HG03095 (cell line): ENCODE measurements around the gene MDM4.
"Not testable (repeated sequence)": the region's sequence is repeated elsewhere in the genome, so short reads cannot be mapped to it uniquely, and the experiment has no call there.

Source experiments
- ATAC-seq: cut with Tn5 transposase; IDR thresholded peaks from one replicate; pipeline ENCODE4 v1.9.1; 2021; ENCODE audit warnings: moderate library complexity; ENCODE audit not compliant: unreplicated experiment

MDM4 gene

DNA sequence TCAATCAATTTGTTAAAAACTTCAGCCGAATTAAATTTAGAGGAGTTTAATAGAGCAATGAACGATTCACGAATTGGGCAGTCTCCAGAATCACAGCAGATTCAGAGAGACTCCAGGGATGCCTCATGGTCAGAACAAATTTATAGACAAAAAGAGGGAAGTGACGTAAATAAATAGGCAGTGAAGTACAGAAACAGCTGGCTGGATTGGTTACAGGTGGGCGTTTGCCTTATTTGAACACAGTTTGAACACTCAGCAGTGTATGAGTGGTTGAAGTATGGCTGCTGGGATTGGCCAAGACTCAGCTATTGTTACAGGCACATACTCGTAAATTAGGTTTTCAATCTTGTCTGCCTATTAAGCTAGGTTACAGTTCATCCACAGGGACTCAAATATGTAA, 43.8 kb downstream of the MDM4 start:
- not testable (repeated sequence) for ATAC-seq

DNA sequence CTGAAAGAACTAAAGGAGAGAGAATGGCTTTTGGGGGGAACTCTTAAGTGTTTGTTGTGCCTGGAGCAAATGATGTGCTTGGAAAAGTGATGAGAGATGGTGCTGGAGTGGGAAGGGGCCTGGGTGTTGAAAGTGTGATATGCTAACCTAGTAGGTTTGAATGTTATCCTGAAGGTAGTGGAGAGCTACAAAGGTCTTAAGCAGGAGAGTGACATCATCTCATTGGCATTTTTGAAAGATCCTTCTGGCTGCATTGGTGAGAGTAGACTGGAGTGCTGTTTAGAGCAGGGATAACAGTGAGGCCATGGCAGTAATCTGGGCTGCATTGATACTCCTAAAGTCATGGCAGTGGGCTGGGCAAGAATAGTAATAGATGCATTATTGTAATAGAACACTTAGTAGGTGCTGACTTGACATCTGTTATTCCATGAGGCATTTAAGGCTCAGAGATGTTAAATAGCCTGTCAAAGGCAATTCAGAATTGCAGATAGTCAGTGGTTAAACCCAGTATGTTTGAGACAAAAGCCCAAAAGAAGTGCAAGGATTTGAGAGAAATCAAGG, 44.5 kb downstream of the MDM4 start:
- no peak for ATAC-seq

DNA sequence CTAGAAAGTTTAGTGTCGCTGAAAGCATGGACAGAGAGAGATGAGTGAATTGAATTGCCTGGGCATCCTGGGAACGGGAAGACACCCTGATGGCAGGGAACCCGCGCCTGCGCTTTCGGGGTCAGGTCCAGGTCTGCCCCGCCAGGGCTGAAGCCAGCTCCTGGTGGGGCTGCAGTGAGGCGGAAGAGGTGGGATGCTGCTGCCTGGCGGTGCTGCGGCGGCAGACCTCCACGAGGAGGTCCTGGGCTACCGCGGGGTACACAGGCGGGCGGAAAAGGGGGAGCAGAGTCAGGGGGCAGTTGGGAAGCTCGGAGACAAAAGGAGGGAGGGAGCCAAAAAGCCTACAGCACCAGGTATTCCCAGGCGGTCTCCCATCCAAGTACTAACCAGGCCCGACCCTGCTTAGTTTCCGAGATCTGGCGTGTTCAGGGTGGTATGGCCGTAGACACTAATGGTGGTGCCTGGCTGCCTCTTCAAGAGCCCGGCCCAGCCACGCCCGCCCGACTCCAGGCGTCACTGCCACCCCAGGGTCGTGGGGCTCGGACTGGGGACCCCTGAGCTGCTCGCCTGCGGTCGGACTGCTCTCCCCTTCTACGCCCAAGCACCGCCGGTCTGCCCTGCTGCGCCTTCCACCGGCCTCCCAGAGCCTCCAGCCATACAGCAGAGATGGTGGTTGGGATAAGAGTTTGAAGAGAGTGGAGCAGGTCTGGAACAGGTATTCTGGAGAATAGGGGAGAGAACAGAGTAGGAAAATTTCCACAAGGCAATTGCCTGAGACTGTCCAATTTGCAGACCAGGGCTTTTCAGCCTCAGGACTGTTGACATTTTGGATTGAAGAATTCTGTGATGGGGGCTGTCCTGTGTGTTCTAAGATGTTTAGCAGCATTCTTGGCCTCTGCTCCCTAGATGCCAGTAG, 46.1 kb downstream of the MDM4 start:
- no peak for ATAC-seq

DNA sequence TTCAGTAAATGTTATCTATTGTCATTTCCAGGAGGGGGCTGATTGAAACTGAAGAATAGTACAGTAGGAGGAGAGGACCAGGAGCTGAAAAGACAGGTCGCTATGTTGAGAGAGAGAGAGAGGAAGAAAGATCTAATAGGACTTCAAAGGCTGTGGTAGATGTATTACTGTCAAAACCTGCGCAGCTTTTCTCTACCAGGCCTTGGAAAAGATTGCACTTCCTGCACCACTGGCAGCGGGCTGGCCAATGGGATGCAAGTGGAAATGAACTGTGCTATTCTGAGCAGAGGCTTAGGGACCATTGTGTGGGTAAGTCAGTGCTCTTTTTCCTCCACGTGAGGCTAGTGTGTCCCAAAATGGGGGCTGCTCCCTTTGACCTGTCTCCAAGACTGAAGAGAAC, 47.1 kb downstream of the MDM4 start:
- no peak for ATAC-seq

- ATAC-seq, result no peak
Measured at GRCh38 chr1:204563780-204564179, 47.6 kb downstream of the MDM4 start.

DNA sequence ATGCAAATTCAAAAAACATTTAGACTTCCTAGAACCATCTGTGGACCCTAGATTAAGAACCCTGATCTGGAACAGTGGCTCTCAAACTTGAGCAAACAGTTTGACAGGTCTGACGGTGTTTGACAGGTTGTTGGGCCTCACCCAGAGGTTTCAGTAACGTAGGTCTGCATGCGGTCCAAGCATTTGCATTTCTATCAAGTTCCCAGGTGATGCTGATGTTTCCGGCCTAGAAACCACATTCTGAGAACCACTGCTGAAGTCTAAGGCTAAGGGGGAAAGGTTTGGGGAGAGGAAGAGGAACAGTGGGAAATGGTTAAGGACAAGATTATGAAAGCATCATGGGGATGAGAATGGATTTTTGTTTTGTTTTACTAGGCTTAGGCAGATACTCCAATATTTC, 48.6 kb downstream of the MDM4 start:
- ATAC-seq, result peak; percentile 94

DNA sequence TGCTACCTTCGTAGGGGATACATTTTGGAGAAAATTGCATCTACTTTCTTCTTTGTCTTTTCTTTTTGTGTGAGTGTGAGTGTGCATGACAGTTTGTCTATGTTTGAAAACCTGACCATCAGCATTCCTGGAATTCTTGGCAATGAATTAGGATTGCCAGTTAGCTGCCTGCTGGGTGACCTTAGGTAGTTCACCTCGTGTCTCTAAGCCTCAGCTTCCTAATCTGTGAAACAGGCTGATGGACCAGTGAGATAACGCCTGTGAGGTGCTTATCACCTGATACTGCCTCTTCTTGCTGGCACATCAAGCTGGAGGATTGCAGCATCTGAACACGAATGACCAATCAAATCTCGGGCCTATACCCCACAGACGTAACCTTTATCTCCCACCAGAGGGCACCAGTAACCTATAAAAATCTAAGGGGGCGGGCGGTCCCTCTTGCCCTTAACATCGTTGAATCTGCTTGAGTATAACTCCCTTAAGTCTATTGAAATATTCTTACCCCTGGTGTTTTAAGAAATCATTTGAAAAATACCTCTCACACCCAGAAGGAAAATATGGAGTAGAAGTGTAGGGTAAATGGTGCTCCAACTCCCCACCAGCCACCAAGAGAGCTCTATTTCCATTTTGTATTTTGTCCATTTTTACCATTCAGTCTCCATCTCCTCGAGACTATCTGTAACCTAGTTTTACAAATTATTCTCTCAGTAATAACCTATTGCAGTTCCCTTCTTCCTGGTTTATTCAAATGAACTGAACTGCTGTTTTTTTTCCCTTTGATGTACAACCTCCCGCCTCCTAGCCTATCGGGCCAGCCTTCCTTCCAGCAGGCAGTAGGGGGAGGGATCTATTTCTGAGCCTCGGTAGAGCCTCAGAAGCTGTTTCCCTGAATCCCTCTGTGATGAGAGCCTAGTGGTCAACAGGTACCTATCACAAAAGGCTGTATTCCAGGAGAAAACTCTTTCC, 49.7 kb downstream of the MDM4 start:
- ATAC-seq, result no peak

GRCh38 chr1:204566583-204566955, 50.4 kb downstream of the MDM4 start:
- no peak for ATAC-seq

DNA sequence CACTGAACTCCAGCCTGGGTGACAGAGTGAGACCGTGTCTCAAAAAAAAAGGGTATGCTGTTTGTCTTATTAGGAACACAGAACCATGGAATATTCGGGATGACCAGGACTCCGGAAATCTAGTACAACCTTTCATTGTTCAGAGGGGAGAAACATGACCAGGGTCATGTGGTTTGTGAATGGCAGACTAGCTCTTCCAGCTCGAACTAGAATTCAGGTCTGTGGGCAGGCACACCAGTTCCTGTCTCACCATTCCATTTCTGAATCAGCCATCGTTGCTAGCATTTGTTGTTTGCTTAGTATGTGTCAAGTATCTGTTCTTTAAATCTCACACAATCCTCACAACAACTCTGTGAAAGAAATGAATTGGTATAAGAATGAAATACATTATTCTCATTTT, 50.9 kb downstream of the MDM4 start:
- ATAC-seq, result no peak

GRCh38 chr1:204568576-204569315, 52.5 kb downstream of the MDM4 start:
- no peak for ATAC-seq

DNA sequence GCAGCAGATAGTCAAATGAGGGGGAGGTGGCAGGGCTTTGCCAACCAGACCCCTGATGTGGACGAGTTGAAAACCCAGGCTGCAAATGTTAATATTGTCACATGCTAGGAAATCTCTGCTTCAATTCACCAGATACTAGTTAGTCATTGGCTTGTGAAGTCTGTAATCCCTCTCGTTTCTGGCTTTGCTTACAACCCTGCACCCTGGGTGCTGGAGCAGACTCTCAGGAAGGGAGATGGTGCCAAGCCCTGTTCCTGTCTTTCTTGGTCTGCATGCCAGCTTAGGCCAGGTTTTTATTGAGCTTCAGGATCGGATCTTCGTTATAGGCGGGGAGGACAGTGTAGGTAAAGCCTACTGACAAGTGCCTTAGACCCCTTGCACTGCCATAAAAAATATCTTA, 53.3 kb downstream of the MDM4 start:
- no peak for ATAC-seq

DNA sequence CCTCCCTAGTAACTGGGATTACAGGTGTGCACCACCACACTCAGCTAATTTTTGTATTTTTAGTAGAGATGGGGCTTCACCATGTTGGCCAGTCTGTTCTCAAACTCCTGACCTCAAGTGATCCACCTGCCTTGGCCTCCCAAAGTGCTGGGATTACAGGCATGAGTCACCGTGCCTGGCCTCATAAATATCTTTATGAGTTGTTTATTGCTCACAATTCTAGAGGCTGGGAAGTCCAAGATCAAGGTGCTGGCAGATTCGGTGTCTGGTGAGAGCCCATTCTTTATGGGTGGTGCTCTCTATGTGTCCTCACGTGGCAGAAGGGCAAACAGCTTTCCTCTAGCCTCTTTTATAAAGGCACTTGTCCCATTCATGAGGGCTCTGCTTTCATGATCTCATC, 53.8 kb downstream of the MDM4 start:
- ATAC-seq, result not testable (repeated sequence)

GRCh38 chr1:204571128-204571527, 54.9 kb downstream of the MDM4 start:
- ATAC-seq, result no peak

DNA sequence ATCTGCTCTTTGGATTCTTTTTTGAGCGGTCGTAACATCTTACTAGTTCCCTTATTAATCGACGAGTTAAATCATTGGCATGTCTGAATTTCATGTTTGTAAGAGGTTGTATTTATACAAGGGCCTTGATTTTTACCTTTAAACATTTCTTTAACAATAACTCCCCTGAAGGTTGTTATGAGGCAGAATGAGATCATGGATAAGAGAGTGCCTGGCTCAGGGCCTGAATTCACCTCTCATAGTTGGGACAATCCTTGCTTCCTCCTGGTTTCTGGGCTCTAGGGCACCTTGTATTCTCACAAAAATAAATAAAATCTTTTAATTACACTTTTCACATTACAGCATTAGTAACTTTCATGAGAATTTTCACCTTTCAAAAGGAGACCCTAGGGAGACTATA, 55.4 kb downstream of the MDM4 start:
- ATAC-seq, result no peak

DNA sequence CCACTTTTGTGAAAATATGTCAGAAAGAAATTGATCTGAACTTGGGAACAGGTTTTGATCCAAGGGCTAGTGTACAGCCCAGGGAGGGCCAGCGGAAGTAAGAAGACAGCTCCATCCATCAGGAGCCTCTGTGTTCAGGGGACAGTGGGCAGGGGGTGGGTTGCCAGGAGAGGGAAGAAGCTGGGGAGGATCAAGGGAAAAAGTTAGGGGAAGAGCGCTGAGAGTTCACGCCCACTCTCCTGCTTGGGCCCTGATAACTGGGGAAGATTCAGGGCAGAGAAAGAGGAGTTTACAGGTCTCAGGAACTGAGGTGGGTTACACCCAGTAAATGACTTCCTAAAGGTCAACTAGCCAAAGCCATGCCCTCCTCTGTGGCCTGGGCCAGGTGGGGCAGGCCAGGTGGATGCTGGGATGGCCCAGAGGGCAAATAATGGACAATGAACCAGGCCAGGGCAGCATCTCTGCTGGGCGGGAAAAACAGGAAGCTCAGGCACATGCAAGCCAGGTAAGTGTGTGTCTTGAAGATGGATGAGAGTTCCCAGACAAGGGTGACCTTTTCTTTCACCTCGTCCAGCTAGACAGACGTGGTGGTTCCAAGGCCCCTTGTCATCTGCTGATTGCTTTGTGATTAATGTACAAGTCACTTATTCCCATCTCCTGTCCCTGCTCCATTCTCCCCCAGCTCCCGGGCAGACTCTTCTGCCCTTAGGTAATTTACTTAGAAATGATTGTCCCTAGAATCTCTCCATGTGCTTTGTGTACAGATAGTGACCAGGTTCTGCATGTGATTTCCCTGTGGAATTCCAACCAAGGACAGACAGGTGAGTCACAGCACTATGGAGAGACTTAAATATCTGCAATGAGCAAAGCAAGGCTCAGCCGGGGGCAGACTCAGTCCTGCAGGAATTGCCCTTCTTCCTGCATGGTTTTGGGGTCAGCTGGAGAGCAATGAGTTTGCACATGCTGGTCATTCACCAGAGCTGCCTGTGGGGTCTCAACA, 57.0 kb downstream of the MDM4 start:
- no peak for ATAC-seq

DNA sequence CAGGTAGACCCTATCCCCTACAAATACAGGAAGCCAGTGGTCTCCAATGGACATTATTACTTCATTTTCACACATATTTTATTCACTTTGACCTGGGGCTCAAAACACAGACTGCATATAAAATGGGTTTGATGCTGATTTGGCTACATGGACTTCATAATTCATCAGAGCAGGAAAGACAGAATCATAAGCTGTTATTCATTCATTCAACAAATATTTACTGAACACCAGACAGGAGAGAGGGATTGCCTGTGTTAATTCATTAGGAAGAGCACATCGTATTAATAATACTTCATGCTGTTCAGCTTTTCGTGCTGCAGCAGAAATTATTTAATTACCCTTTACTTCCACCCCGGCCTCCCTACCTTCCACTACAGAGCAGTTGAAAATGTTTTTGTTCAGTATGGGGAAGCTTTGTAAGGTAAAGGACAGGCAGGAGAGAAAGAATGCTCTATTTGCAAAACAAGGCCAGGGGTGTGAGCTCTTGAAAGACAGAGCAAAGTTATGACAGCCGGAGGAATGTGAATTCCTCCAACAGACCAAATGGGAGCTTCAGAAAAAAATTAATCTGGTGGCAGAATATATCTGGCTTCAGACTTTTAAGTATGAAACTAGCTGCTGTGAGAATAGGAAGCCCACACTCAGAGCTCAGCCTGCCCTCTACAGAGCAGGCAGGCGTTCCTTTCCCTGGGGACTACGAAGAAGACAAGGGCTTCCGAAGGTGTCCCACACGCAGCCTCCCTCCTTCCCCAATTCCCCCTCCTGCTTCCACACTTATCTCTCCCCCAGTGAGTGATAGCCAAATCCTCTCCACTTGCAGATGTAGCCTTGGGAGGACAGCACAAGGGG, 58.0 kb downstream of the MDM4 start:
- ATAC-seq, result no peak

DNA sequence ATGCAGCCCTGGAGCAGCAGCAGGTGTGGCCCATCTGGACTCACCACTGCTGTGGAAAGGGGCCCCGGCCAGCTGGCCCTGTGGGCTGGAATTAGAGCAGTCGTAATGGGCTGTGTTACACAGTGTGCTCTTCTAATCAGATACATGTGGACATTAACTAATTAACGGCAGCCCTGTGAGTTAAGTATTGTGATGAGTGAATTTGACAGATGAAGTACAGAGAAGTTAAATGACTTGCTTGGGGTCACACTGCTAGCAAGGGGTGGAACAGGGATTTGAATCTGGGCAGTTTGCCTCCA, 58.6 kb downstream of the MDM4 start:
- ATAC-seq, result no peak

DNA sequence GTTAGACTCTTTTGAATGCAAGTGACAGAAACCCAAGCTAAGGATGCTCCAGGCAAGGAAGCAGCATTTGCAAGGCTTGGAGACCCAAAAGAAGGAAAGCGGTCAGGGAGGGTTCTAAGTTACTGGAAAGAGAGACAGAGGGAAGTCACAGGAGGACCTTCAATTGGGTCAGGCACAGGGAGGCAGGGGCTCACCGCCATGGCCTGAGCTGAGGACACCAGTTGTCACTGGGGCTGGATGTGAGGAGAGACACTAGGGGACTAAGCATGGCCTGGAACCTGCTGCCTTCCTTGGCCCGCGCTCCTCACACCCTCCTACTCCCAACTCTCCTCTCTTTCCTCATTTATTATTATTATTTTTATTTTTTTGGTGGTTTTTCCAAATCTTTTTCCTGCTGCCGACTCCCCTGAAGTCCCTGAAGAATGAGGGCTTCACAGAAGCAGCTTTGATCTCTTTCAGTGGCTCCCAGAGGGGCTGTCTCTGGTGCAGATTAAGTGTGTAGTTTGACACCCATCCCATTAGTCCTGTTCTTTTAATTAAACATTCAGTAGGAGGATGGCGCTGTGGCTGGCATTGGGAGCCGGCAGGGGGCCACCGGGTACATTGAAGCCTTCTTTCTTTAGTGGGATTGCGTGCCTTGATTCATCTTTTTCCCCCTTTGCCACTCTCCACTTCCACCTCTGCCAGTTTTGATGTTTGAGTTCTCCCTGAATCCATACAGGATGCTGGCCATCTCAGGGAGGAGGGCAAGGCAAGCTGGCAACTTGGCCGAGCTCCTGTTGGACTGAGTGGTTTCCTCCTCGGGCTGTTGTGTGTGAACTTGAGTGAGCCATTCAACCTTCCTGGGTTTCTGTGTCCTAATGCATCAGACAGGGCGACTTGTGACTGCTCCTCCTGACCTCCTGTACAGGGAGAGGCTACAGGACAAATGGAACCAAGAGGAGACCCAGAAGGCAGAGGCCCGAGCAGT, 59.3 kb downstream of the MDM4 start:
- no peak for ATAC-seq
